GM19099 (cell line): Measurements from ENCODE around the gene CAMKK2.

Experiments used
- POLR2A ChIP-seq: IDR thresholded peaks from 3 replicates; pipeline ENCODE4 v1.6.1; 2011; ENCODE audit warnings: low read depth; ENCODE audit not compliant: insufficient read length; ENCODE audit errors: extremely low read depth

The CAMKK2 gene

GRCh38 chr12:121240484-121241101 is 55.9 kb downstream of the CAMKK2 start:
- no peak for TF ChIP-seq POLR2A

- TF ChIP-seq POLR2A = no peak
These were observed 56.5 kb downstream of the CAMKK2 start for GRCh38 chr12:121240062-121240420.

- no peak for TF ChIP-seq POLR2A
These were observed 57.0 kb downstream of the CAMKK2 start for GRCh38 chr12:121239351-121240061.

- TF ChIP-seq POLR2A = no peak
These were observed 57.7 kb downstream of the CAMKK2 start for GRCh38 chr12:121238604-121239350.

- no peak for TF ChIP-seq POLR2A
These were observed 58.4 kb downstream of the CAMKK2 start for GRCh38 chr12:121238086-121238485.

- TF ChIP-seq POLR2A = no peak
These were observed 59.1 kb downstream of the CAMKK2 start for GRCh38 chr12:121237415-121237814.

GRCh38 chr12:121236776-121237175 is 59.7 kb downstream of the CAMKK2 start:
- no peak for TF ChIP-seq POLR2A

GRCh38 chr12:121233628-121234020 is 62.9 kb downstream of the CAMKK2 start:
- TF ChIP-seq POLR2A = no peak

GRCh38 chr12:121232977-121233627 is 63.4 kb downstream of the CAMKK2 start:
- no peak for TF ChIP-seq POLR2A

- TF ChIP-seq POLR2A = no peak
These were observed 64.3 kb downstream of the CAMKK2 start for GRCh38 chr12:121232163-121232562.

- TF ChIP-seq POLR2A = no peak
These were observed 66.0 kb downstream of the CAMKK2 start for GRCh38 chr12:121230538-121230907.

- no peak for TF ChIP-seq POLR2A
These were observed 67.4 kb downstream of the CAMKK2 start for GRCh38 chr12:121228919-121229665.

GRCh38 chr12:121227294-121227693 is 69.2 kb downstream of the CAMKK2 start:
- peak; percentile 37 for TF ChIP-seq POLR2A

GRCh38 chr12:121226399-121226798 is 70.1 kb downstream of the CAMKK2 start:
- no peak for TF ChIP-seq POLR2A

GRCh38 chr12:121224591-121224990 is 71.9 kb downstream of the CAMKK2 start:
- TF ChIP-seq POLR2A = no peak
